GM12878 (cell line): Measurements from ENCODE around the gene PEX26. TPM values are rescaled to one million over a fixed set of nuclear protein-coding genes. Genes with fewer than 3 reads are reported as not detected.

Experiments used
- ATAC-seq: fragments of 200-7000 bp; cut with Tn5 transposase; 3 replicates; pipeline ENCODE4 v1.9.1; 2020; ENCODE audit warnings: mild to moderate bottlenecking, moderate library complexity
- BruUV-seq: library from RNA; stranded (reverse); fragments of 400-500 nt; replicated peaks from 2 replicates; lab custom pipeline; 2021; lab: Mats Ljungman, UMichigan
- CTCF ChIA-PET: fragments of 300-600 bp; sonication (Branson Sonifier 250); formaldehyde crosslinking; extraction: SDS; loops from one replicate; lab custom pipeline; 2021; ENCODE audit warnings: inconsistent platforms; lab: Yijun Ruan, JAX
- POLR2A ChIA-PET: fragments of 350-600 bp; formaldehyde crosslinking; extraction: SDS; loops from one replicate; lab custom pipeline; 2021; ENCODE audit warnings: inconsistent platforms; lab: Charles Lee
- RAD21 ChIA-PET: fragments of 300-600 bp; sonication (Branson Sonifier 250); formaldehyde crosslinking; loops from one replicate; lab custom pipeline; 2023; ENCODE audit warnings: antibody characterized with exemption; ENCODE audit not compliant: unreplicated experiment; lab: Charles Lee
- SMC1A ChIA-PET: fragments of 300-600 bp; sonication (Branson Sonifier 250); formaldehyde crosslinking; loops from one replicate; lab custom pipeline; 2023; ENCODE audit not compliant: unreplicated experiment, uncharacterized antibody; lab: Charles Lee
- DNase-seq: peaks from one replicate; pipeline ENCODE4 v3.0.0-alpha.2; 2011; ENCODE audit warnings: low read depth, low spot score
- FAIRE-seq: peaks from 3 replicates; lab custom pipeline; 2011; peaks lifted over from hg19 to GRCh38; lab: Jason Lieb, UNC
- H2AFZ ChIP-seq: 2 replicates; pipeline ENCODE4 v1.6.0; 2011; ENCODE audit warnings: low read depth, low read length, control low read depth; ENCODE audit not compliant: control insufficient read depth
- H3K27ac ChIP-seq: 2 replicates; pipeline ENCODE4 v1.5.1; 2011; ENCODE audit warnings: control low read depth; ENCODE audit not compliant: control insufficient read depth, insufficient read depth
- H3K27me3 ChIP-seq, 2 experiments: replicated peaks in 1 of 2; 2 replicates each; pipeline versions ENCODE4 v1.6.0 to v1.6.1; 2011; ENCODE audit warnings: low read length in 1 of 2; ENCODE audit not compliant: control insufficient read depth in 2 of 2, insufficient read depth in 2 of 2
- H3K36me3 ChIP-seq, 2 experiments: 2 replicates each; pipeline ENCODE4 v1.5.1; 2011; ENCODE audit warnings: low read length in 1 of 2; ENCODE audit not compliant: control insufficient read depth in 2 of 2, insufficient read depth in 2 of 2
- H3K4me1 ChIP-seq: 2 replicates; pipeline ENCODE4 v1.6.1; 2011; ENCODE audit warnings: mild to moderate bottlenecking, low read length, moderate library complexity, mixed read lengths; ENCODE audit not compliant: control insufficient read depth, insufficient read depth
- H3K4me2 ChIP-seq: 2 replicates; pipeline ENCODE4 v1.6.0; 2011; ENCODE audit warnings: control low read depth; ENCODE audit not compliant: control insufficient read depth, insufficient read depth
- H3K4me3 ChIP-seq: fragments of 200-600 bp; sonication (generic); 2 replicates; pipeline ENCODE4 v1.5.1; 2016
- H3K79me2 ChIP-seq: 2 replicates; pipeline ENCODE4 v1.6.0; 2011; ENCODE audit warnings: low read length; ENCODE audit not compliant: control insufficient read depth, insufficient read depth
- H3K9ac ChIP-seq: 2 replicates; pipeline ENCODE4 v1.8.0; 2011; ENCODE audit warnings: low read length, control low read depth, mixed read lengths; ENCODE audit not compliant: control insufficient read depth, insufficient read depth
- H3K9me3 ChIP-seq: replicated peaks from 3 replicates; pipeline ENCODE4 v1.5.1; 2011; ENCODE audit warnings: mild to moderate bottlenecking, low read length; ENCODE audit not compliant: control insufficient read depth, insufficient read depth
- H4K20me1 ChIP-seq: 2 replicates; pipeline ENCODE4 v1.6.0; 2011; ENCODE audit not compliant: control insufficient read depth, insufficient read depth
- HCFC1 ChIP-seq: fragments of 150-350 bp; IDR thresholded peaks from 2 replicates; pipeline ENCODE4 v1.6.1; 2014; ENCODE audit warnings: low read length
- IRF4 ChIP-seq: IDR thresholded peaks from 2 replicates; pipeline ENCODE4 v1.6.1; 2011; ENCODE audit warnings: low read depth, low read length
- LARP7 ChIP-seq: fragments of 450-650 bp; IDR thresholded peaks from 2 replicates; pipeline ENCODE4 v1.6.1; 2017; ENCODE audit warnings: mild to moderate bottlenecking
- MEF2A ChIP-seq: IDR thresholded peaks from 2 replicates; pipeline ENCODE4 v1.6.1; 2011; ENCODE audit warnings: low read depth, mild to moderate bottlenecking, low read length, moderate library complexity; ENCODE audit not compliant: insufficient read depth
- MTA3 ChIP-seq: IDR thresholded peaks from 2 replicates; pipeline ENCODE4 v1.6.1; 2012; ENCODE audit warnings: low read length, inconsistent platforms, borderline replicate concordance
- MYC ChIP-seq: IDR thresholded peaks from 2 replicates; pipeline ENCODE4 v1.6.1; 2011; ENCODE audit warnings: mild to moderate bottlenecking, low read length, moderate library complexity, inconsistent platforms; ENCODE audit not compliant: insufficient read depth, insufficient replicate concordance, insufficient read length, severe bottlenecking
- PML ChIP-seq: IDR thresholded peaks from 2 replicates; pipeline ENCODE4 v1.6.1; 2012; ENCODE audit warnings: low read length, inconsistent platforms
- POU2F2 ChIP-seq: IDR thresholded peaks from 3 replicates; pipeline ENCODE4 v1.6.1; 2011; ENCODE audit warnings: low read depth, mild to moderate bottlenecking, low read length, borderline replicate concordance
- TARDBP ChIP-seq: IDR thresholded peaks from 2 replicates; pipeline ENCODE4 v1.6.1; 2016; ENCODE audit warnings: borderline replicate concordance
- ZBTB4 ChIP-seq: fragments of 450-650 bp; formaldehyde crosslinking; IDR thresholded peaks from 2 replicates; pipeline ENCODE4 v1.4.0; 2022; ENCODE audit warnings: mild to moderate bottlenecking, moderate library complexity
- ZNF207 ChIP-seq: fragments of 450-650 bp; IDR thresholded peaks from 2 replicates; pipeline ENCODE4 v1.6.1; 2014; ENCODE audit warnings: antibody characterized with exemption, mild to moderate bottlenecking, borderline replicate concordance
- WGBS: methylation state at CpG from one replicate; pipeline ENCODE4 v1.1.6; 2016; ENCODE audit warnings: low lambda C conversion rate; ENCODE audit not compliant: insufficient replicate concordance, insufficient coverage; ENCODE audit errors: missing lambda C conversion rate; 5-methylcytosine and 5-hydroxymethylcytosine counted together
- in situ Hi-C: fragments of 300-500 bp; cut with MboI; formaldehyde crosslinking; loops from 9 replicates; pipeline ENCODE4 v1.14.3; 2018; ENCODE audit warnings: mixed read lengths
- intact Hi-C: fragments of 100-400 bp; cut with micrococcal nuclease; formaldehyde crosslinking; loops from one replicate; pipeline ENCODE4 v1.14.2; 2022; ENCODE audit not compliant: unreplicated experiment
- polyA plus RNA-seq, 11 experiments: library from polyadenylated mRNA; depleted of rRNA in 4 of 11; unstranded in 6 of 11; stranded (reverse) in 5 of 11; fragments of >200 nt; fragmentation: Nextera tagmentation in 4 of 11; fragmentation: Illumina TruSeq in 1 of 11; extraction: Ambion mirVana in 4 of 11; extraction: Trizol in 1 of 11; gene quantifications; 1 replicate in 1 of 11; 2 replicates in 10 of 11; pipeline versions ENCODE4 v1.2.1 to v1.2.3, GENCODE V29; 2011 to 2016; ENCODE audit warnings: inconsistent platforms in 2 of 11, missing spikeins in 2 of 11, low read depth in 1 of 11
- total RNA-seq, 4 experiments: library from RNA; depleted of rRNA in 3 of 4; stranded (reverse); fragments of >200 nt in 3 of 4; fragmentation: Illumina TruSeq in 1 of 4; extraction: Trizol in 1 of 4; gene quantifications; 2 replicates each; pipeline versions ENCODE4 v1.2.1 to v1.2.3, GENCODE V29; 2013 to 2021
- TF ChIP-seq, protein P1 (sequence below): IDR thresholded peaks from 2 replicates; pipeline ENCODE4 v1.6.1; 2011; ENCODE audit warnings: borderline replicate concordance, low read depth, mild to moderate bottlenecking, moderate library complexity, mixed read lengths, low read length; ENCODE audit not compliant: insufficient read depth; ENCODE audit errors: extremely low read length

Gene PEX26
- total and polyA plus RNA-seq, 10 of the 15 experiments (the other 5 are each of a cell fraction or from before 2014, with no cell fraction given) = 0.79 to 50.8 (median 22.4) TPM

- Histone ChIP-seq H3K4me1 (no peaks in the 10 kb centered on the region; the same call in 1 of the 2 replicates), H3K4me2 (no peak overlapping the region), H3K27me3 (no peaks in the 10 kb centered on the region), H3K4me3 (no peak overlapping the region), H3K27ac (no peak overlapping the region), H3K36me3 (no peaks in the 10 kb centered on the region; a peak in 1 of 4 replicates), H3K9me3 (no peaks in the 10 kb centered on the region; the same call in 2 of the 3 replicates), H3K9ac (no peak overlapping the region), H4K20me1 (no peaks in the 10 kb centered on the region), H2AFZ (no peak overlapping the region), H3K79me2 (peaks cover 7% of the 10 kb centered on the region)
- intact Hi-C loops = loop anchor here (10.0 kb wide), 1 partner anchor 61 kb away; no protein-coding TSS in a partner anchor
- ATAC-seq = no peak
- ChIA-PET POLR2A (no interaction called here), SMC1A (no interaction called here), CTCF (interaction anchor here (2.0 kb wide), 1 partner anchor 30 kb away, joined by 6 read pairs; no protein-coding TSS in a partner anchor), RAD21 (no interaction called here)
- in situ Hi-C loops = no loop called here
- no peak for DNase-seq
- TF ChIP-seq ZNF207 (no peak), LARP7 (no peak), PML (no peak), MYC (no peak)
- WGBS = 85% methylated on average over 23 of the region's 23 CpGs
- no TSS peak for BruUV-seq
- FAIRE-seq = no peak
These were observed 68.0 kb downstream of the PEX26 start for GRCh38 chr22:18145676-18146388.

DNA sequence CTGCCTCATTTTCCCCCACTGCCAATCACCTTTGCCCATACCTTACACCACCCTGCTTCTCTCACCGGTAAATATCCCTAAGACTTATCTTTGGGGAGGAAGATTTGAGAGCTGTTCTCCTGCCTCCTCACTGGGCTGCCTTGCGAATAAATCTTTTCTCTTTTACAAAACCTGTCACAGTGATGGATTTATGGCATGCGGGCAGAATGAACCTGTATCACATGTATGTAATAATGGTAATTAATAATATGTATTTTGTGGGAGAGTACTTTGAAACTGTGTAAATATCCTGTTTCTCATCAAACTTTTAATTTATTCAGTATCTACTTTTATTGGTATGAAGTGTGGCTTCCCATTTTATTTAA is 68.6 kb downstream of the PEX26 start:
- ChIA-PET POLR2A (no interaction called here), RAD21 (no interaction called here), CTCF (interaction anchor here (2.0 kb wide), 1 partner anchor 31 kb away, joined by 6 read pairs; no protein-coding TSS in a partner anchor), SMC1A (no interaction called here)
- Histone ChIP-seq H3K9ac (no peak overlapping the region), H4K20me1 (no peaks in the 10 kb centered on the region), H3K36me3 (no peaks in the 10 kb centered on the region; a peak in 1 of 4 replicates), H3K79me2 (peaks cover 12% of the 10 kb centered on the region), H3K27me3 (no peaks in the 10 kb centered on the region), H2AFZ (no peak overlapping the region), H3K4me2 (no peak overlapping the region), H3K27ac (no peak overlapping the region), H3K4me3 (no peak overlapping the region), H3K9me3 (no peaks in the 10 kb centered on the region; the same call in 2 of the 3 replicates), H3K4me1 (no peaks in the 10 kb centered on the region; the same call in 1 of the 2 replicates)
- no TSS peak for BruUV-seq
- intact Hi-C loops (loop anchor here (10.0 kb wide), 1 partner anchor 62 kb away; no protein-coding TSS in a partner anchor), in situ Hi-C loops (no loop called here)
- ATAC-seq (no peak), FAIRE-seq (no peak), DNase-seq (no peak)
- TF ChIP-seq TARDBP (no peak), IRF4 (no peak), ZBTB4 (CRISPR knock-in tag) (no peak), HCFC1 (no peak), MTA3 (no peak), POU2F2 (no peak), MEF2A (no peak)
- TF ChIP-seq, protein P1, sequence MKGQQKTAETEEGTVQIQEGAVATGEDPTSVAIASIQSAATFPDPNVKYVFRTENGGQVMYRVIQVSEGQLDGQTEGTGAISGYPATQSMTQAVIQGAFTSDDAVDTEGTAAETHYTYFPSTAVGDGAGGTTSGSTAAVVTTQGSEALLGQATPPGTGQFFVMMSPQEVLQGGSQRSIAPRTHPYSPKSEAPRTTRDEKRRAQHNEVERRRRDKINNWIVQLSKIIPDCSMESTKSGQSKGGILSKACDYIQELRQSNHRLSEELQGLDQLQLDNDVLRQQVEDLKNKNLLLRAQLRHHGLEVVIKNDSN = no peak
- 92% methylated on average over 3 of the region's 3 CpGs for WGBS
